Head of caudate nucleus (tissue), 42 donors: ENCODE data around the gene PLCB4.
A peak's percentile ranks its signal among the peaks of the same experiment; 100 is the strongest.

ENCODE experiments used
- DNase-seq, 42 donors: peaks; one replicate each; pipeline versions ENCODE4 v3.0.0 to v3.0.0-alpha.2; 2020 to 2021; ENCODE audit warnings: mixed read lengths in 7 of 42
- intact Hi-C: fragments of 100-400 bp; cut with DNase I; formaldehyde crosslinking; loops from one replicate; pipeline ENCODE4 v1.15.0; 2022

Gene PLCB4

GRCh38 chr20:9483131-9483530, 414.2 kb downstream of the PLCB4 start:
- intact Hi-C loops, result no loop called here
- DNase-seq, result no peak

- intact Hi-C loops, result no loop called here
- no peak for DNase-seq
Observed at GRCh38 chr20:9485614-9486340, 416.9 kb downstream of the PLCB4 start.

GRCh38 chr20:9487231-9487630, 418.3 kb downstream of the PLCB4 start:
- intact Hi-C loops, result no loop called here
- DNase-seq, result no peak

GRCh38 chr20:9488063-9488462, 419.2 kb downstream of the PLCB4 start:
- intact Hi-C loops, result no loop called here
- peak in 8 of 42 donors; percentile 15 to 66 (median 43) for DNase-seq

- intact Hi-C loops, result no loop called here
Observed at GRCh38 chr20:9490161-9490560, 421.3 kb downstream of the PLCB4 start.

GRCh38 chr20:9490631-9491030, 421.7 kb downstream of the PLCB4 start:
- intact Hi-C loops, result no loop called here
- DNase-seq, result no peak

More at GRCh38 chr20:9490161-9490560, 421.3 kb downstream of the PLCB4 start:
- no peak for DNase-seq

GRCh38 chr20:9491324-9491723, 422.4 kb downstream of the PLCB4 start:
- no peak for DNase-seq
- intact Hi-C loops, result no loop called here

- DNase-seq, result no peak
- intact Hi-C loops, result no loop called here
Observed at GRCh38 chr20:9492067-9492466, 423.2 kb downstream of the PLCB4 start.

- intact Hi-C loops, result no loop called here
- DNase-seq, result no peak
Observed at GRCh38 chr20:9493803-9494202, 424.9 kb downstream of the PLCB4 start.

- DNase-seq, result no peak
- intact Hi-C loops, result no loop called here
Observed at GRCh38 chr20:9495701-9496100, 426.8 kb downstream of the PLCB4 start.

- DNase-seq, result no peak
Observed at GRCh38 chr20:9496155-9496554, 427.3 kb downstream of the PLCB4 start.

GRCh38 chr20:9498322-9498721, 429.4 kb downstream of the PLCB4 start:
- intact Hi-C loops, result no loop called here
- peak in 1 of 42 donors; percentile 34 for DNase-seq

More at GRCh38 chr20:9496155-9496554, 427.3 kb downstream of the PLCB4 start:
- intact Hi-C loops, result no loop called here

GRCh38 chr20:9499126-9499899, 430.4 kb downstream of the PLCB4 start:
- peak in 1 of 42 donors; percentile 15 for DNase-seq
- intact Hi-C loops, result no loop called here

GRCh38 chr20:9500121-9500520, 431.2 kb downstream of the PLCB4 start:
- intact Hi-C loops, result no loop called here
- peak in 2 of 42 donors; percentile 26 to 39 for DNase-seq

- intact Hi-C loops, result no loop called here
- no peak for DNase-seq
Observed at GRCh38 chr20:9501473-9501872, 432.6 kb downstream of the PLCB4 start.

GRCh38 chr20:9503526-9504245, 434.8 kb downstream of the PLCB4 start:
- peak in 11 of 42 donors; percentile 7 to 58 (median 44) for DNase-seq
- intact Hi-C loops, result no loop called here

GRCh38 chr20:9506280-9506821, 437.5 kb downstream of the PLCB4 start:
- peak in 1 of 42 donors; percentile 48 for DNase-seq
- intact Hi-C loops, result no loop called here

GRCh38 chr20:9506964-9507369, 438.1 kb downstream of the PLCB4 start:
- peak in 30 of 42 donors; percentile 20 to 72 (median 51) for DNase-seq
- intact Hi-C loops, result no loop called here

GRCh38 chr20:9507544-9508239, 438.8 kb downstream of the PLCB4 start:
- DNase-seq, result no peak
- intact Hi-C loops, result no loop called here
